A549 (cell line): ENCODE measurements around the gene CDC16.
A peak's percentile ranks its signal among the peaks of the same experiment; 100 is the strongest.

Experiments
- EP300 ChIP-seq, 2 experiments: fragments of >200 bp; sonication (Bioruptor Twin); formaldehyde crosslinking; IDR thresholded peaks; 2 replicates in 1 of 2; 3 replicates in 1 of 2; pipeline ENCODE4 v1.6.1; 2016 to 2017
- JUN ChIP-seq, 2 experiments: fragments of >200 bp; sonication (Bioruptor Twin); formaldehyde crosslinking; IDR thresholded peaks; 2 replicates in 1 of 2; 3 replicates in 1 of 2; pipeline ENCODE4 v1.6.1; 2016 to 2017
- KDM1A ChIP-seq: fragments of 200-600 bp; sonication (generic); IDR thresholded peaks from 2 replicates; pipeline ENCODE4 v1.6.1; 2016; ENCODE audit warnings: low read depth, mild to moderate bottlenecking
- MYC ChIP-seq: IDR thresholded peaks from 2 replicates; pipeline ENCODE4 v1.6.1; 2012; ENCODE audit warnings: mild to moderate bottlenecking, inconsistent platforms, low read length, improper control_type of control experiment, borderline replicate concordance
- PBX3 ChIP-seq: IDR thresholded peaks from 2 replicates; pipeline ENCODE4 v1.6.1; 2012
- POLR2A ChIP-seq: IDR thresholded peaks from 2 replicates; pipeline ENCODE4 v1.6.1; 2012; ENCODE audit warnings: mild to moderate bottlenecking, low read length
- RAD21 ChIP-seq, 2 experiments: fragments of >200 bp in 1 of 2; sonication (Bioruptor Twin) in 1 of 2; formaldehyde crosslinking in 1 of 2; IDR thresholded peaks in 1 of 2; conservative IDR thresholded peaks in 1 of 2; 2 replicates in 1 of 2; 3 replicates in 1 of 2; pipeline ENCODE4 v1.6.1; 2012 to 2018; ENCODE audit warnings: inconsistent platforms in 1 of 2
- REST ChIP-seq: fragments of 200-600 bp; sonication (generic); IDR thresholded peaks from 2 replicates; pipeline ENCODE4 v1.6.1; 2016; ENCODE audit warnings: antibody characterized with exemption, mild to moderate bottlenecking, moderate library complexity

GRCh38 chr13:114281351-114282040, 46.8 kb downstream of the CDC16 start, which contains the start of gene UPF3A:
- peak; percentile 27 for TF ChIP-seq POLR2A
- TF ChIP-seq KDM1A = no peak
- TF ChIP-seq JUN (IDR thresholded peaks at IDR 0.05) = peak; percentile 52 to 54; a peak in 4 of 5 replicates
- no peak for TF ChIP-seq RAD21 (conservative IDR thresholded peaks at IDR 0.05 in 1 of 2, IDR thresholded peaks at IDR 0.05 in 1 of 2)
- no peak for TF ChIP-seq PBX3
- TF ChIP-seq REST = peak; percentile 73
- TF ChIP-seq MYC = no peak
- no peak for TF ChIP-seq EP300 (IDR thresholded peaks at IDR 0.05)
